AG09309 (cell line): ENCODE measurements around the gene NHERF2.

ENCODE experiments used
- DNase-seq: peaks from one replicate; pipeline ENCODE4 v3.0.0-alpha.2; 2010; ENCODE audit warnings: low read depth
- H3K4me3 ChIP-seq: 2 replicates; pipeline ENCODE4 v1.5.1; 2011; ENCODE audit warnings: mild to moderate bottlenecking, low read depth, low read length, moderate library complexity; ENCODE audit not compliant: control insufficient read depth
- CTCF ChIP-seq: IDR thresholded peaks from 2 replicates; pipeline ENCODE4 v1.5.1; 2011; ENCODE audit warnings: mild to moderate bottlenecking, low read depth, low read length, inconsistent platforms; ENCODE audit not compliant: insufficient read depth, control insufficient read depth; ENCODE audit errors: missing control alignments

Gene NHERF2

DNA sequence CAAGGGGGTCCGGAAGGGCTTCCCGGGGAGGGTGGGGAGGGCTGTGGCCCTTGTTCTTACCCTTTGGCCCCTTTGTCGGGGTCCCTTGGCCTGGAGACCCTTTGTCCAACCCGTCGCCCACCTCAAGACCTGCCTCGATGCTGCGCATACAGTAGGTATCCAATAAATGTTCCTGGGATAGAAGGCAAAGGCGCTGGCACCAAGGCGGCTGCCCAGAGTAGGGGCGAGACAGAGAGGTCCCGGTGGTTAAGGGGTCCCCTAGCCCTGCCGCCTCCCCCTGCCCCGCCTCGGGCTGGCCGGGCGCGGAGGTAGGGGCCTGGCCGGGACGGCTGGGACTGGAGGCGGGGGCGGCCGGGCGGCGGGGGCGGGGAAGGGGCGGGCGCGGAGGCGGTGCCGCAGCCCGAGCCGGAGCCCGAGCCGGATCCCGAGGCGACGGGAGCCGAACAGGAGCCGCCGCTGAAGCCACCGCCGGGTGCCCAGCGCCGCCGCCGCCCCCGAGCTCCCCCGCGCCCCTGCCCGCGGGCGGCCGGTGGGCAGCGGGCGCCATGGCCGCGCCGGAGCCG lies at the start of gene NHERF2:
NHERF2 (plus strand) TSS at position 442 of the 563 bp plus-strand sequence; CDS start at position 546, 104 bp downstream.
- no peak for TF ChIP-seq CTCF
- no peak for DNase-seq
- H3K4me3 ChIP-seq = peak within 1 kb of the TSS; percentile 76

- no peak for TF ChIP-seq CTCF
- no peak overlapping the region for H3K4me3 ChIP-seq
- DNase-seq = no peak
Measured at GRCh38 chr16:1976951-1977874, 49.5 kb upstream of the NHERF2 start.

- TF ChIP-seq CTCF = no peak
- H3K4me3 ChIP-seq = no peak overlapping the region
- DNase-seq = no peak
Measured at GRCh38 chr16:1977875-1978268, 48.8 kb upstream of the NHERF2 start.

GRCh38 chr16:1978476-1979120 lies 48.1 kb upstream of the NHERF2 start:
- H3K4me3 ChIP-seq = no peak overlapping the region
- no peak for TF ChIP-seq CTCF
- DNase-seq = no peak

GRCh38 chr16:1979271-1980029 lies 47.3 kb upstream of the NHERF2 start:
- no peak for TF ChIP-seq CTCF
- DNase-seq = no peak
- no peak overlapping the region for H3K4me3 ChIP-seq
